ENCODE results near the gene SSR4.

Gene SSR4

DNA sequence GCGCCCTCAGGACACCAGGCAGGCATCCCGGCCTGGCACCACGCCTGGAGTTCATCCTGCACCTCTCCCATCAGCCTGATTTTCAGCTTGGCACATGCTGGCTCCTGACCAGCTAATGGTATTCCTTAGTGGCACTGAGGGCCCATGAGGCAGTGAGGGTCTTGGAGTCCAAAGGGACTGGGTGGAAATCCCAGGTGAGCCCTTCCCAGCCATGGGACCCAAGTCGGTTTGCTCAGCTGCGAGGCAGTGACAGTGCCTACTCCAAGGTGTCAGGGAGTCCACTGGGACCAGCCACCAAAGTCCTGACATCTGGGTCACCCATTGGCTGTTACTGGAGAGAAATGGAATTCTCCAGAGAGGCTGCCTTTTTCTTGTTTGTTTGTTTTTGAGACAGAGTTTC lies 4.9 kb downstream of the SSR4 start:
- no peak for TF ChIP-seq SP1 (IDR thresholded peaks at IDR 0.05)
- TF ChIP-seq FOXK2 (IDR thresholded peaks at IDR 0.05): no peak
- no peak for TF ChIP-seq ELF4 (IDR thresholded peaks at IDR 0.05)
- TF ChIP-seq, protein P1, sequence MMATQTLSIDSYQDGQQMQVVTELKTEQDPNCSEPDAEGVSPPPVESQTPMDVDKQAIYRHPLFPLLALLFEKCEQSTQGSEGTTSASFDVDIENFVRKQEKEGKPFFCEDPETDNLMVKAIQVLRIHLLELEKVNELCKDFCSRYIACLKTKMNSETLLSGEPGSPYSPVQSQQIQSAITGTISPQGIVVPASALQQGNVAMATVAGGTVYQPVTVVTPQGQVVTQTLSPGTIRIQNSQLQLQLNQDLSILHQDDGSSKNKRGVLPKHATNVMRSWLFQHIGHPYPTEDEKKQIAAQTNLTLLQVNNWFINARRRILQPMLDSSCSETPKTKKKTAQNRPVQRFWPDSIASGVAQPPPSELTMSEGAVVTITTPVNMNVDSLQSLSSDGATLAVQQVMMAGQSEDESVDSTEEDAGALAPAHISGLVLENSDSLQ (IDR thresholded peaks at IDR 0.05): no peak
- TF ChIP-seq L3MBTL2 (conservative IDR thresholded peaks at IDR 0.05): no peak
- TF ChIP-seq ZNF384 (IDR thresholded peaks at IDR 0.05): no peak
- no peak for TF ChIP-seq CTBP1 (IDR thresholded peaks at IDR 0.05; ENCODE audit: borderline replicate concordance)
- TF ChIP-seq LEF1 (IDR thresholded peaks at IDR 0.05; ENCODE audit: borderline replicate concordance): no peak
- TF ChIP-seq BHLHE40 (IDR thresholded peaks at IDR 0.05; ENCODE audit: borderline replicate concordance): no peak
- no peak for TF ChIP-seq NFRKB (IDR thresholded peaks at IDR 0.05)
- no peak for TF ChIP-seq FOXA1 (IDR thresholded peaks at IDR 0.05)
- TF ChIP-seq TARDBP (IDR thresholded peaks at IDR 0.05): no peak
- TF ChIP-seq FOXM1 (IDR thresholded peaks at IDR 0.05; ENCODE audit: borderline replicate concordance): no peak
- no peak for TF ChIP-seq ARNT (IDR thresholded peaks at IDR 0.05)
- TF ChIP-seq HDGF (IDR thresholded peaks at IDR 0.05; ENCODE audit: borderline replicate concordance): no peak
- TF ChIP-seq SUZ12 (IDR thresholded peaks at IDR 0.05): no peak
- ChIA-PET POLR2A (no interaction called here), CTCF (no interaction called here)
- DNase-seq (ENCODE audit: extremely low spot score): no peak

DNA sequence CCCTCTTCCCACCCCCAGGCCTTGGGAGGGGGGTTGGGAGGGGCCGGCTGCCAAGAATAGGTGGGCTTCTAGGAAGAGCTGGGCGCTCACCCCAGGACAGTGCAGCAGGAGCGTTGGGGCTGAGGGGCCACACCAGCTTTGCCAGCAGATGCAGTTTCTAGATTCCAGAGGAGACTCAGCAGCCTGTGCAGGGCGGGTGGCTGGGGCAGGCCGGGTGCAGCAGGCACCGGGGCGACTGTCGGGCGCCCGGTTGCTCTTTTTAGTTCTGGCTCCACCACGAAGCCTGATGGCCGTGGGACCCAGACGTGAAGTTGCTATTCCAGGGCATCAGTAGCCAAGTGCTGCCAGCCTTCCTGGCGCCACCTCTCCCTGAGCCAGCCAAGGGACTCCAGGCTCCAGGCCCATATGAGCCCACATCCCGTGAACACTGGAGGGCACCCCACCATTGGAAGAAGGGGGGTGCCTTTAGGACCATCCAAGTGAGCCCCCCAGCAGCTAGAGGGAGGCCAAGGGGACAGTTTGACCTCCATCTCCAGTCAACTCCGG lies 5.8 kb downstream of the SSR4 start:
- TF ChIP-seq HDGF (IDR thresholded peaks at IDR 0.05; ENCODE audit: borderline replicate concordance) (no peak), TARDBP (IDR thresholded peaks at IDR 0.05) (no peak), CTBP1 (IDR thresholded peaks at IDR 0.05; ENCODE audit: borderline replicate concordance) (no peak), FOXM1 (IDR thresholded peaks at IDR 0.05; ENCODE audit: borderline replicate concordance) (no peak), ELF4 (IDR thresholded peaks at IDR 0.05) (no peak), LEF1 (IDR thresholded peaks at IDR 0.05; ENCODE audit: borderline replicate concordance) (no peak), BHLHE40 (IDR thresholded peaks at IDR 0.05; ENCODE audit: borderline replicate concordance) (no peak)
- TF ChIP-seq, protein P1 (IDR thresholded peaks at IDR 0.05): no peak
- no peak for DNase-seq (ENCODE audit: extremely low spot score)
- ChIA-PET POLR2A (no interaction called here), CTCF (no interaction called here)

DNA sequence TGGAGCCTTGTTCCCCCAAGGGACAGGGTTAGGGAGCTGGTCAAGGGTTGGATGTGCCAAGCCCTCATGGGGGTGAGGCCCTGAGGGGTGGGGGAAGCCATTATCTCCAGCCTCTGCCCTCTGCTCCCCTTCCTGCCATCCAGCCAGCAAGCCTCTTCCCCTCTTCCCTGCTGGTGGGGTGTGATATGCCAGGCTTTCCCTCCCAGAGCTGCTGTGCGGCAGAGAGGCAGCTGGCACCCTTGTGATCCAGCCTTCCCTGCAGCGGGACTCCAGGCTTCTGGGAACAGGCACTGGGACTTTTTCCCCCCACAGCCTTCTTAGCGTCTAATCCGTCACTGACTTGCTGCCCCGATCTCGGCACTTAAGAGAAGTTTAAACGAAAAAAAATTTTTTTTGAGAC lies 6.3 kb downstream of the SSR4 start:
- POLR2A ChIA-PET: no interaction called here
- no peak for DNase-seq (ENCODE audit: extremely low spot score)
- no peak for TF ChIP-seq SUZ12 (IDR thresholded peaks at IDR 0.05)
- no peak for TF ChIP-seq ELF4 (IDR thresholded peaks at IDR 0.05)
- TF ChIP-seq LEF1 (IDR thresholded peaks at IDR 0.05; ENCODE audit: borderline replicate concordance): no peak
- TF ChIP-seq, protein P1 (IDR thresholded peaks at IDR 0.05): no peak
- CTCF ChIA-PET: no interaction called here

DNA sequence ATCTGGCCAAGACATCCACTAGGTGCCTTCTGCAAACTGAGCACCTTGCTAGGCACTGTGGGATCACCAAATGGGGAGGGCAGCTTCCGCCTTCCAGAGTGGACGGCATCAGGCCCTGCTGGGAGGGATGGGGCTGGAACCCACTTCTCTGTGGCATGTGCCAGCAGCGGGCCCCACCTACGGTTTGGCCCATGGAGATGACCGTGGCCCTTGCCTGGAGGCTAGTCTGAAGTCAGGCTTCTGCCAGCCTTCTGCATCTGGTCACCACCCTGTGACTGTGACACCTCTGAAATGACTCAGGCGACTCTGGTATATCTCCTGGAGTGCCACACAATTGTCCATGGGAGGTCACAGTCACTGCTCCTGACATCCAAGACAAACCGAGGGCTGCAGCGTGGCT lies 7.2 kb downstream of the SSR4 start:
- CTCF ChIA-PET: no interaction called here
- POLR2A ChIA-PET: no interaction called here
- TF ChIP-seq NFRKB (IDR thresholded peaks at IDR 0.05): no peak
- no peak for TF ChIP-seq TARDBP (IDR thresholded peaks at IDR 0.05)
- TF ChIP-seq SUZ12 (IDR thresholded peaks at IDR 0.05): no peak
- no peak for TF ChIP-seq CTBP1 (IDR thresholded peaks at IDR 0.05; ENCODE audit: borderline replicate concordance)
- no peak for TF ChIP-seq ELF4 (IDR thresholded peaks at IDR 0.05)
- TF ChIP-seq SP1 (IDR thresholded peaks at IDR 0.05): no peak
- no peak for TF ChIP-seq ARNT (IDR thresholded peaks at IDR 0.05)
- no peak for TF ChIP-seq FOXA1 (IDR thresholded peaks at IDR 0.05)
- TF ChIP-seq LEF1 (IDR thresholded peaks at IDR 0.05; ENCODE audit: borderline replicate concordance): no peak
- TF ChIP-seq FOXM1 (IDR thresholded peaks at IDR 0.05; ENCODE audit: borderline replicate concordance): no peak
- TF ChIP-seq FOXK2 (IDR thresholded peaks at IDR 0.05): no peak
- no peak for TF ChIP-seq BHLHE40 (IDR thresholded peaks at IDR 0.05; ENCODE audit: borderline replicate concordance)
- TF ChIP-seq ZNF384 (IDR thresholded peaks at IDR 0.05): no peak
- no peak for TF ChIP-seq HDGF (IDR thresholded peaks at IDR 0.05; ENCODE audit: borderline replicate concordance)
- TF ChIP-seq L3MBTL2 (conservative IDR thresholded peaks at IDR 0.05): no peak
- DNase-seq (ENCODE audit: extremely low spot score): no peak

DNA sequence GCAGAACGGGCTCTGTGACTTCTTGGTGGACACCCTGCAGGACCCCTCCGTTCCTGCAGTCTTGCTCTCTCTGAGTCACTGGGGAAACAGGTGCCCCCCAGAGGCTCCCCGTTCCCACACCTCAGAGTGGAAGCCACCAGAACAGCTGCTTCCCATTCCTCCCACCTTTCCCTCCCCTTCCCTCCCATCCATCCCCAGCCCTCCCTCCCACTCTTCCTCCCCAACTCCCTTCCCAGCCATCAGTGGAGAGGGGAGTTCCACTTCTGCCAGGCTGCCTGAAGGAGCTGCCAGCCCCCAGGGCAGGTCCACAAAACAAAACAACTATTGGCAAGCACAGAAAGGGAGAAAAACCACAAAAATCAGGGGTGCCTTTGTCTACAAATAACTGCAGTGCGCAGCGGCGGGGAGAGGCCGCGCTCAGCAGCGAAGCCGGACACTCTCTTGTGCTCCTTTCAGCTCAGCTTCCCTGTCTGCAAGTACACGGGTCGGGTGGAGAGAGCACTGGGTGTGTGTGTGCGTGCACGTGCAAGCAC lies 8.1 kb downstream of the SSR4 start:
- ChIA-PET POLR2A (interaction anchor here (1.7 kb wide), 1 partner anchor 8 kb away, joined by 4 read pairs; the partner anchor contains the start of genes IDH3G and SSR4), CTCF (no interaction called here)
- TF ChIP-seq NFRKB (IDR thresholded peaks at IDR 0.05) (no peak), FOXK2 (IDR thresholded peaks at IDR 0.05) (no peak), ARNT (IDR thresholded peaks at IDR 0.05) (no peak), SP1 (IDR thresholded peaks at IDR 0.05) (no peak), FOXM1 (IDR thresholded peaks at IDR 0.05; ENCODE audit: borderline replicate concordance) (no peak), SUZ12 (IDR thresholded peaks at IDR 0.05) (no peak), LEF1 (IDR thresholded peaks at IDR 0.05; ENCODE audit: borderline replicate concordance) (no peak), ELF4 (IDR thresholded peaks at IDR 0.05) (no peak)
- TF ChIP-seq, protein P1 (IDR thresholded peaks at IDR 0.05): no peak
- DNase-seq (ENCODE audit: extremely low spot score): no peak
